ENCODE data around the gene ZNF831. TPM values are rescaled to one million over a fixed set of nuclear protein-coding genes. Genes with fewer than 3 reads are reported as not detected.

ZNF831 gene
- 10 to 100 TPM in 1 of 2 experiments, 1 to 10 TPM in 1; 7.9 to 10.2 TPM for total RNA-seq

GRCh38 chr20:59163631-59164530 is at the start of gene ZNF831:
Gene ZNF831, plus strand, starts transcription at chr20:59163821. Its CDS starts 27,199 bp downstream, at chr20:59191020.
- Mint-ChIP-seq H3K9me3 (ENCODE audit: low read depth) (peaks cover under 1% of the 10 kb centered on the region), H3K27ac (peak within 1 kb of the TSS; percentile 98), H3K4me3 (peak within 1 kb of the TSS; percentile 83), H3K27me3 (no peaks in the 10 kb centered on the region), H3K4me1 (peaks cover 78% of the 10 kb centered on the region), H3K36me3 (peaks cover 6% of the 10 kb centered on the region)
- CTCF ChIA-PET, result interaction anchor here (0.9 to 3.1 kb wide), 7 partner anchors 11 to 76 kb away, joined by 3 to 16 read pairs (median 9); no protein-coding TSS in a partner anchor
- ATAC-seq, result peak; percentile 45
- peak; percentile 69 for DNase-seq

GRCh38 chr20:59117526-59117925 is 46.1 kb upstream of the ZNF831 start:
- Mint-ChIP-seq H3K27ac (no peak overlapping the region), H3K36me3 (peaks cover 2% of the 10 kb centered on the region), H3K9me3 (ENCODE audit: low read depth) (peaks cover 2% of the 10 kb centered on the region), H3K4me1 (peaks cover 40% of the 10 kb centered on the region), H3K4me3 (no peak overlapping the region), H3K27me3 (peaks cover 22% of the 10 kb centered on the region)
- DNase-seq (no peak), ATAC-seq (no peak)
- CTCF ChIA-PET, result interaction anchor here (0.8 to 0.9 kb wide), 2 partner anchors 14 to 16 kb away, joined by 3 read pairs; no protein-coding TSS in a partner anchor

GRCh38 chr20:59118855-59119254 is 44.8 kb upstream of the ZNF831 start:
- CTCF ChIA-PET, result no interaction called here
- H3K4me1 Mint-ChIP-seq, result peaks cover 53% of the 10 kb centered on the region
- H3K36me3 Mint-ChIP-seq, result peaks cover 2% of the 10 kb centered on the region

GRCh38 chr20:59120491-59120890 is 43.1 kb upstream of the ZNF831 start:
- CTCF ChIA-PET, result interaction anchor here (3.3 to 3.5 kb wide), 2 partner anchors 32 to 87 kb away, joined by 24 to 26 read pairs; no protein-coding TSS in a partner anchor
- Mint-ChIP-seq H3K36me3 (peaks cover 2% of the 10 kb centered on the region), H3K9me3 (ENCODE audit: low read depth) (peaks cover 2% of the 10 kb centered on the region), H3K27ac (peak overlapping the region; percentile 47), H3K4me1 (peaks cover 53% of the 10 kb centered on the region), H3K4me3 (no peak overlapping the region), H3K27me3 (peaks cover 22% of the 10 kb centered on the region)
- peak; percentile 18 for ATAC-seq
- peak; percentile 62 for DNase-seq

More at GRCh38 chr20:59118855-59119254, 44.8 kb upstream of the ZNF831 start:
- Mint-ChIP-seq H3K4me3 (no peak overlapping the region), H3K9me3 (ENCODE audit: low read depth) (peaks cover 2% of the 10 kb centered on the region), H3K27ac (no peak overlapping the region), H3K27me3 (peaks cover 22% of the 10 kb centered on the region)
- no peak for ATAC-seq
- DNase-seq, result no peak

- no peak for DNase-seq
- Mint-ChIP-seq H3K4me3 (no peak overlapping the region), H3K4me1 (peaks cover 53% of the 10 kb centered on the region), H3K27ac (no peak overlapping the region), H3K36me3 (peaks cover 2% of the 10 kb centered on the region), H3K27me3 (peaks cover 22% of the 10 kb centered on the region), H3K9me3 (ENCODE audit: low read depth) (peaks cover 2% of the 10 kb centered on the region)
- ATAC-seq, result no peak
- CTCF ChIA-PET, result interaction anchor here (3.3 to 3.5 kb wide), 2 partner anchors 32 to 86 kb away, joined by 24 to 26 read pairs; no protein-coding TSS in a partner anchor
Measured at GRCh38 chr20:59120919-59121318, 42.7 kb upstream of the ZNF831 start.

GRCh38 chr20:59121714-59122565 is 41.7 kb upstream of the ZNF831 start:
- DNase-seq (no peak), ATAC-seq (peak; percentile 14)
- peaks cover 53% of the 10 kb centered on the region for H3K4me1 Mint-ChIP-seq
- no peaks in the 10 kb centered on the region for H3K9me3 Mint-ChIP-seq (ENCODE audit: low read depth)
- H3K36me3 Mint-ChIP-seq, result peaks cover 2% of the 10 kb centered on the region
- no peak overlapping the region for H3K4me3 Mint-ChIP-seq
- peak overlapping the region; percentile 25 for H3K27ac Mint-ChIP-seq
- peaks cover 22% of the 10 kb centered on the region for H3K27me3 Mint-ChIP-seq
- CTCF ChIA-PET, result interaction anchor here (0.7 to 3.5 kb wide), 10 partner anchors 7 to 100 kb away, joined by 3 to 26 read pairs (median 4); partner anchors contain the start of gene ZNF831

- peaks cover 51% of the 10 kb centered on the region for H3K4me1 Mint-ChIP-seq
- peaks cover 2% of the 10 kb centered on the region for H3K36me3 Mint-ChIP-seq
- H3K4me3 Mint-ChIP-seq, result peak overlapping the region; percentile 52
- H3K27ac Mint-ChIP-seq, result peak overlapping the region; percentile 67
- H3K27me3 Mint-ChIP-seq, result peaks cover 22% of the 10 kb centered on the region
- H3K9me3 Mint-ChIP-seq (ENCODE audit: low read depth), result no peaks in the 10 kb centered on the region
- no peak for DNase-seq
- peak; percentile 42 for ATAC-seq
- CTCF ChIA-PET, result interaction anchor here (0.7 to 3.5 kb wide), 11 partner anchors 8 to 99 kb away, joined by 3 to 26 read pairs (median 4); partner anchors contain the start of gene ZNF831
Measured at GRCh38 chr20:59122566-59122919, 41.1 kb upstream of the ZNF831 start.

- H3K4me3 Mint-ChIP-seq, result peak overlapping the region; percentile 52
- H3K27ac Mint-ChIP-seq, result peak overlapping the region; percentile 67
- H3K9me3 Mint-ChIP-seq (ENCODE audit: low read depth), result no peaks in the 10 kb centered on the region
- H3K36me3 Mint-ChIP-seq, result peaks cover 2% of the 10 kb centered on the region
- peaks cover 21% of the 10 kb centered on the region for H3K27me3 Mint-ChIP-seq
- ATAC-seq (peak; percentile 46), DNase-seq (no peak)
- H3K4me1 Mint-ChIP-seq, result peaks cover 46% of the 10 kb centered on the region
- CTCF ChIA-PET, result interaction anchor here (0.7 to 3.5 kb wide), 9 partner anchors 9 to 99 kb away, joined by 3 to 26 read pairs (median 4); no protein-coding TSS in a partner anchor
Measured at GRCh38 chr20:59123011-59123677, 40.5 kb upstream of the ZNF831 start.

GRCh38 chr20:59123678-59124255 is 39.9 kb upstream of the ZNF831 start:
- Mint-ChIP-seq H3K27ac (no peak overlapping the region), H3K27me3 (peaks cover 15% of the 10 kb centered on the region), H3K9me3 (ENCODE audit: low read depth) (no peaks in the 10 kb centered on the region), H3K36me3 (peaks cover 2% of the 10 kb centered on the region), H3K4me3 (no peak overlapping the region), H3K4me1 (peaks cover 46% of the 10 kb centered on the region)
- ATAC-seq, result no peak
- no peak for DNase-seq
- CTCF ChIA-PET, result interaction anchor here (1.2 to 3.5 kb wide), 5 partner anchors 35 to 98 kb away, joined by 3 to 24 read pairs (median 3); no protein-coding TSS in a partner anchor

- H3K4me3 Mint-ChIP-seq, result no peak overlapping the region
- ATAC-seq, result no peak
- H3K27me3 Mint-ChIP-seq, result peaks cover 10% of the 10 kb centered on the region
- peaks cover 2% of the 10 kb centered on the region for H3K36me3 Mint-ChIP-seq
- CTCF ChIA-PET, result interaction anchor here (1.2 to 1.6 kb wide), 3 partner anchors 39 to 83 kb away, joined by 3 read pairs; no protein-coding TSS in a partner anchor
- no peaks in the 10 kb centered on the region for H3K9me3 Mint-ChIP-seq (ENCODE audit: low read depth)
- no peak overlapping the region for H3K27ac Mint-ChIP-seq
- no peak for DNase-seq
- peaks cover 45% of the 10 kb centered on the region for H3K4me1 Mint-ChIP-seq
Measured at GRCh38 chr20:59124296-59125029, 39.2 kb upstream of the ZNF831 start.

- H3K9me3 Mint-ChIP-seq (ENCODE audit: low read depth), result no peaks in the 10 kb centered on the region
- H3K4me3 Mint-ChIP-seq, result no peak overlapping the region
- no peak overlapping the region for H3K27ac Mint-ChIP-seq
- H3K4me1 Mint-ChIP-seq, result peaks cover 36% of the 10 kb centered on the region
- peaks cover 2% of the 10 kb centered on the region for H3K27me3 Mint-ChIP-seq
- DNase-seq (no peak), ATAC-seq (no peak)
- CTCF ChIA-PET, result no interaction called here
- peaks cover 2% of the 10 kb centered on the region for H3K36me3 Mint-ChIP-seq
Measured at GRCh38 chr20:59125332-59125731, 38.3 kb upstream of the ZNF831 start.

- Mint-ChIP-seq H3K4me3 (no peak overlapping the region), H3K4me1 (peaks cover 31% of the 10 kb centered on the region), H3K27ac (no peak overlapping the region), H3K9me3 (ENCODE audit: low read depth) (no peaks in the 10 kb centered on the region), H3K27me3 (no peaks in the 10 kb centered on the region), H3K36me3 (peaks cover 2% of the 10 kb centered on the region)
- DNase-seq (no peak), ATAC-seq (no peak)
- CTCF ChIA-PET, result no interaction called here
Measured at GRCh38 chr20:59125836-59126235, 37.8 kb upstream of the ZNF831 start.

Measured in activated CD8-positive, alpha-beta memory T cell treated with anti-CD3 and anti-CD28 coated beads, Interleukin-2, amount 10 ng/mL, durations not matched to agents 7 days and 5 days (primary cell).